BLaER1 treated with 17β-estradiol and CSF1 and Interleukin-3, amounts not matched to agents 10 nM and 100 nM (cell line): Measurements from ENCODE around the gene NT5DC3.

Experiments
- H3K27ac ChIP-seq, 11 experiments: shearing (Covaris generic); formaldehyde crosslinking; 2 replicates each; pipeline ENCODE4 v1.8.1; 2022
- H3K27me3 ChIP-seq, 11 experiments: shearing (Covaris generic); formaldehyde crosslinking; 2 replicates each; pipeline ENCODE4 v1.8.1; 2022
- H3K36me3 ChIP-seq, 11 experiments: shearing (Covaris generic); formaldehyde crosslinking; 2 replicates each; pipeline ENCODE4 v1.8.1; 2022
- H3K4me1 ChIP-seq, 10 experiments: shearing (Covaris generic); formaldehyde crosslinking; 2 replicates each; pipeline ENCODE4 v1.8.1; 2022
- H3K4me2 ChIP-seq, 11 experiments: shearing (Covaris generic); formaldehyde crosslinking; 2 replicates each; pipeline ENCODE4 v1.8.1; 2022
- H3K4me3 ChIP-seq, 10 experiments: shearing (Covaris generic); formaldehyde crosslinking; 2 replicates each; pipeline ENCODE4 v1.8.1; 2022
- H3K9ac ChIP-seq, 11 experiments: shearing (Covaris generic); formaldehyde crosslinking; 2 replicates each; pipeline ENCODE4 v1.8.1; 2022
- H3K9me3 ChIP-seq, 11 experiments: shearing (Covaris generic); formaldehyde crosslinking; replicated peaks in 1 of 11; 2 replicates each; pipeline ENCODE4 v1.8.1; 2022
- H4K20me1 ChIP-seq, 11 experiments: shearing (Covaris generic); formaldehyde crosslinking; 2 replicates each; pipeline ENCODE4 v1.8.1; 2022
- Cebpa-rat ChIP-seq, 11 experiments: shearing (Covaris generic); IDR thresholded peaks; 2 replicates each; pipeline ENCODE4 v1.8.1; 2022

Gene NT5DC3

DNA sequence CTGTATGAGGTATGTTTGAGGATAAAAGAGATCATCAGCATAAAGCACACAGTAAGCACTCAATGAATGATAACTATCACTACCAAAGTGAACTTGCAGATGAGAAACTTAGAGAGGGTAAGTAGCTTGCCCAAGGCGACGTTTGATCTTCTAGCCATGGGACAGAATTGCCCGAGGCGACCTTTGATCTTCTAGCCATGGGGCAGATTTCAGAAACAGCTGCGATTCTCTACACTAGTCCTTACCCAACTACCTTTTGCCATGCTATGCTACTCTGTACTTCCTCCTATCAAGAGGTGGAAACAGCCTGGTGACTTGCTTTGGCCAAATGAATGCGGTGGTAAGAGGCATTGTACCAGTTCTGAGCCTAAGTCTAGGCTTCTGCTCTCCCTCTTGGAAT lies 23.7 kb upstream of the NT5DC3 start:
- no peak overlapping the region for H3K27ac ChIP-seq
- no peak for TF ChIP-seq Cebpa-rat (IDR thresholded peaks at IDR 0.05)

DNA sequence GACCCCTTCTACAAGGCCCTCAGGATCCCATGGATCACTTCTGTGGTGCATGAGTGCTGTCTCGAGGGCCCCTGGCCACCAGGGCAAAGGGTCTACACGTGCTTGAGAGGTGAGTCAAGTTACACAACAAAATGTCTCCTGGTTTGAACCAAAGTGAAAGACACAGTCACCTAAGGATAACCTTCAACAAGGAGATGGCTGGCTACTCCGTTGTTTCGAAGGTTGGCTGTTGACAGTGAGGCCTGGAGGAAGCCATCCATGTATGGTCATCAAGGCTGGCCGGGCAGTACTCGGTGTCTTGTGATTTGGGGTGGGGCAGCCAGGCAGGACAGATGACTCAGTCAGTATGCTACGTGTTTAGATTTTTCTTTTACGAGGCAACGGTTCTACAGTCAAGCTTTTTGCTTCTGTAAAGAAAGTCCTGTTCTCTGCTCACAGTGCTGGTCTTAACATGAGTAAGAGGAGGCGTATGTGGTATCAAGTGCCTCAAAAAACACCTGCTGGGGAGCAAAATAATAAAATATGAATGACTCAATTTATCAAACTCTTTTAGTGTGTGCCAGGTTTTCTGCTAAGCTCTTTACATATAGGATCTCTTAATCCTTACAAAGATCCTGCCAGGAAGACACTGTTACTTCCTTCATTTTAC lies 18.0 kb upstream of the NT5DC3 start:
- peak overlapping the region in 1 of 11 experiments; percentile 7; a peak in 1 of 22 replicates for H3K4me2 ChIP-seq
- H3K4me3 ChIP-seq: no peak overlapping the region
- H4K20me1 ChIP-seq: no peaks in the 10 kb centered on the region
- H3K9ac ChIP-seq: no peak overlapping the region
- H3K4me1 ChIP-seq: peaks cover 0 to 4% (median 0%) of the 10 kb centered on the region in 10 experiments; a peak in 1 of 20 replicates
- H3K9me3 ChIP-seq: no peaks in the 10 kb centered on the region
- TF ChIP-seq Cebpa-rat (IDR thresholded peaks at IDR 0.05): no peak
- no peaks in the 10 kb centered on the region for H3K27me3 ChIP-seq
- H3K27ac ChIP-seq: peak overlapping the region in 1 of 11 experiments; percentile 29; a peak in 1 of 22 replicates
- no peaks in the 10 kb centered on the region for H3K36me3 ChIP-seq

More for the DNA sequence above, 23.7 kb upstream of the NT5DC3 start:
- H3K9me3 ChIP-seq: no peaks in the 10 kb centered on the region
- no peak overlapping the region for H3K9ac ChIP-seq
- H3K4me2 ChIP-seq: peak overlapping the region in 2 of 11 experiments; percentile 2 to 21; a peak in 1 of 22 replicates
- H3K36me3 ChIP-seq: no peaks in the 10 kb centered on the region
- H3K4me3 ChIP-seq: no peak overlapping the region
- no peaks in the 10 kb centered on the region; a peak in 4 of 20 replicates for H3K4me1 ChIP-seq
- no peaks in the 10 kb centered on the region for H3K27me3 ChIP-seq
- H4K20me1 ChIP-seq: no peaks in the 10 kb centered on the region

DNA sequence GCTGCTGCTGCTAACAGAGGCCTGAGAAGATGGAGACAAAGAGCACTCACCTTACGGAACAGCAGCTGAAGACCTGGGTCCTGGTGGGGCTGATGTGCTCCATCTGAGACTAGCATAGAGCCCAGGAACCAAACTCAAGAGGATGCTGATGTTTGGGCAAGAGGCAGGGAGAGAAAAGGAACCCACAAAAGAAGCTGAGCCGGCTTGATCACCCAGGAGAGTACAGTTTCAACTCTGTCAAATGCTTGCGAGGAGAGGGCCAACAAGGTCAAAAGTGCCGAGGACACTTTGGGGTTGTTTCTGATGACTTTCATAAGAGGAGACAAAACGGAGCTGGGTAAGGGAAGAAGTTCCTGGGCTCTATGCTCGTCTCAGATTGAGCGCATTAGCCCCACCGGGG lies 17.3 kb upstream of the NT5DC3 start:
- Histone ChIP-seq H3K9me3 (no peaks in the 10 kb centered on the region), H3K36me3 (no peaks in the 10 kb centered on the region), H3K4me1 (peaks cover 0 to 4% (median 0%) of the 10 kb centered on the region in 10 experiments; a peak in 1 of 20 replicates), H3K4me3 (no peak overlapping the region), H4K20me1 (no peaks in the 10 kb centered on the region), H3K9ac (no peak overlapping the region), H3K27me3 (no peaks in the 10 kb centered on the region), H3K4me2 (no peak overlapping the region), H3K27ac (no peak overlapping the region)
- TF ChIP-seq Cebpa-rat (IDR thresholded peaks at IDR 0.05): no peak

DNA sequence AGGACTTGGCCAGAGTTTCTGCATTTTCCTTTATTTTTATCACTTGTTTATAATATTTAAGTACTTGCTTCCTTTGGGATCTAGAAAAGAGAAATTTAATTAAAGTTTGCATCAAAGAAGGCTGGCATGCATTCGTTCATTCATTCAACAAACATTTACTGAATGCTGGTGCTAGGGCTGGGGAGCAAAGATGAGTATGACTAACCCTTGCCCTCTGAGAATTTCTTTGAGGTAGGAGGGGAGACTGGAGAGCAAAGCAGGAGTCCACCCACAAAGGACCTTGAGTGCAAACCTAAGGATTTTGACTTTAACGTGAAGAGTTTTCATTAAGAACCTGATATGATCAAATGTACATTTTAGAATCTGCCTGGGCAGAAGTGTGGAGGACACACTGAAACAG lies 16.1 kb upstream of the NT5DC3 start:
- H3K27me3 ChIP-seq: no peaks in the 10 kb centered on the region
- H3K4me3 ChIP-seq: no peak overlapping the region
- H3K9me3 ChIP-seq: no peaks in the 10 kb centered on the region
- H3K9ac ChIP-seq: no peak overlapping the region
- peaks cover 0 to 4% (median 0%) of the 10 kb centered on the region in 10 experiments; a peak in 1 of 20 replicates for H3K4me1 ChIP-seq
- no peak overlapping the region for H3K27ac ChIP-seq
- no peaks in the 10 kb centered on the region for H3K36me3 ChIP-seq
- no peaks in the 10 kb centered on the region for H4K20me1 ChIP-seq
- TF ChIP-seq Cebpa-rat (IDR thresholded peaks at IDR 0.05): no peak
- H3K4me2 ChIP-seq: no peak overlapping the region

DNA sequence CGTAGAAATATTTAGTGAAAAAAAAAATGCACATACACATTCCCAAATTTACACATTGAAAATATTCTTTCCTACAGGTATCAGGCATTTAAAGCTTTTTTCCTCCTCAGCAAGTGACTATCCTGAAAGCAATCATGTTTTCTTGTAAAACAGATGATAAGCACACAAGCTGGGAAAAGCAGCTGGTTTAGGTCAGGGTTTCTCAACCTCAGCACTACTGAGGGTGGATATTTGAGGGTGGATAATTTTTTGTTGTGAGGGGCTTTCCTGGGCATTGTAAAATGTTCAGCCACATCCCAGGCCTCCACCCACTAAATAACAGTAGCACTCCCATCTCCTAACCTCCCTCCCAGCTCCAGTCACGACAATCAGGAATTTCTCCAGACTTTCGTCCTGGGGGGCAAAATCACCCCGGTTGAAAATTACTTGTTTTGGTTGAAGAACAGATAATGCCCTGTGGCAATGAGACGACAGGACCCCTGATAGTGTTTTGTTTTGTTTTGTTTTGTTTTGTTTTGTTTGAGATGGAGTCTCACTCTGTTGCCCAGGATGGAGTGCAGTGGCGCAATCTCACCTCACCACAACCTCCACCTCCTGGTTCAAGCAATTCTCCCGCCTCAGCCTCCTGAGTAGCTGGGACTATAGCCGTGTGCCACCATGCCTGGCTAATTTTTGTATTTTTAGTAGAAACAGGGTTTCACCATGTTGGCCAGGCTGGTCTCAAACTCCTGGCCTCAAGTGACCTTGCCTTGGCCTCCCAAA lies 15.0 kb upstream of the NT5DC3 start:
- Histone ChIP-seq H3K27ac (no peak overlapping the region), H4K20me1 (no peaks in the 10 kb centered on the region), H3K36me3 (no peaks in the 10 kb centered on the region), H3K9ac (no peak overlapping the region), H3K4me2 (no peak overlapping the region), H3K27me3 (no peaks in the 10 kb centered on the region), H3K9me3 (no peaks in the 10 kb centered on the region), H3K4me1 (peaks cover 0 to 4% (median 0%) of the 10 kb centered on the region in 10 experiments; a peak in 1 of 20 replicates), H3K4me3 (no peak overlapping the region)
- TF ChIP-seq Cebpa-rat (IDR thresholded peaks at IDR 0.05): no peak

- no peaks in the 10 kb centered on the region for H3K27me3 ChIP-seq
- TF ChIP-seq Cebpa-rat (IDR thresholded peaks at IDR 0.05): no peak
- H3K4me2 ChIP-seq: no peak overlapping the region
Observed at GRCh38 chr12:103855036-103855712, 14.1 kb upstream of the NT5DC3 start.

GRCh38 chr12:103854372-103854973 lies 13.4 kb upstream of the NT5DC3 start:
- TF ChIP-seq Cebpa-rat (IDR thresholded peaks at IDR 0.05): no peak
- Histone ChIP-seq H3K4me1 (peaks cover 0 to 4% (median 0%) of the 10 kb centered on the region in 10 experiments; a peak in 1 of 20 replicates), H3K9ac (no peak overlapping the region)

More at GRCh38 chr12:103855036-103855712, 14.1 kb upstream of the NT5DC3 start:
- Histone ChIP-seq H4K20me1 (no peaks in the 10 kb centered on the region), H3K36me3 (no peaks in the 10 kb centered on the region), H3K4me3 (no peak overlapping the region), H3K27ac (no peak overlapping the region), H3K4me1 (peaks cover 0 to 4% (median 0%) of the 10 kb centered on the region in 10 experiments; a peak in 1 of 20 replicates), H3K9me3 (no peaks in the 10 kb centered on the region), H3K9ac (no peak overlapping the region)

DNA sequence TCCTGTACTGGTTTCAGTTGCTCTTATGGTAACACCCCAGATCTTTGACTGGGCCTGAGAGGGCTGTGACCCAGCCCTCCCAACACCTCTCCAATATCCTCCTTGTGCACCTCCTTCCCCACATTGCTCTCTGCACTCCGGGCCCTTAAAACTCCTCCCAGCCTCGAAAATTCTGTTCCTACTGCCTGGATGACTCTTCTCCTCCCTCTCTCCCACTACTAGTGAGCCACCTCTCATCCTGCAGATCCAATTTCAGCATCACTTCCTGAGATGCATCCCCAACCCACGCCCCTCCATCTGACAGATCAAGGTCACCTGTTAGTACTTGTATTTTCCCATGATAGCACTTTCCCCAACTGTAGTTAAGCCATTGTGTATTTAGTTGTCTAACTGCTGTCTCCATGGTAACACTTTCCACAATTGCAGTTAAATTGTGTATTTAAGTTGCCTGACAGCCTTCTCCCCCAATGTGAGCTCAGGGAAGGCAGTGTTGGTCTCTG lies 11.5 kb upstream of the NT5DC3 start:
- H3K9me3 ChIP-seq: no peaks in the 10 kb centered on the region
- no peaks in the 10 kb centered on the region for H3K36me3 ChIP-seq
- H4K20me1 ChIP-seq: no peaks in the 10 kb centered on the region
- H3K9ac ChIP-seq: no peak overlapping the region
- H3K4me2 ChIP-seq: no peak overlapping the region
- H3K27me3 ChIP-seq: no peaks in the 10 kb centered on the region
- H3K27ac ChIP-seq: no peak overlapping the region
- no peak for TF ChIP-seq Cebpa-rat (IDR thresholded peaks at IDR 0.05)
- no peak overlapping the region for H3K4me3 ChIP-seq
- no peaks in the 10 kb centered on the region for H3K4me1 ChIP-seq

More at GRCh38 chr12:103854372-103854973, 13.4 kb upstream of the NT5DC3 start:
- Histone ChIP-seq H4K20me1 (no peaks in the 10 kb centered on the region), H3K36me3 (no peaks in the 10 kb centered on the region), H3K27ac (no peak overlapping the region), H3K9me3 (no peaks in the 10 kb centered on the region), H3K4me2 (no peak overlapping the region), H3K4me3 (no peak overlapping the region), H3K27me3 (no peaks in the 10 kb centered on the region)

GRCh38 chr12:103851127-103851526 lies 10.1 kb upstream of the NT5DC3 start:
- Histone ChIP-seq H3K27ac (no peak overlapping the region), H3K4me2 (no peak overlapping the region)
- TF ChIP-seq Cebpa-rat (IDR thresholded peaks at IDR 0.05): no peak

More at GRCh38 chr12:103851127-103851526, 10.1 kb upstream of the NT5DC3 start:
- H3K4me3 ChIP-seq: no peak overlapping the region
- H3K4me1 ChIP-seq: no peaks in the 10 kb centered on the region
- no peak overlapping the region for H3K9ac ChIP-seq
- no peaks in the 10 kb centered on the region for H4K20me1 ChIP-seq
- no peaks in the 10 kb centered on the region for H3K9me3 ChIP-seq
- H3K27me3 ChIP-seq: no peaks in the 10 kb centered on the region
- no peaks in the 10 kb centered on the region for H3K36me3 ChIP-seq
